ENCODE results near the gene LITAFD.
"Not testable (repeated sequence)": the region's sequence is repeated elsewhere in the genome, so short reads cannot be mapped to it uniquely, and the experiment has no call there.

The LITAFD gene
- total RNA-seq, result 0 reads per million in 18 experiments

GRCh38 chr16:8882041-8882617, at the start of gene LITAFD:
Gene LITAFD, plus strand, starts transcription at chr16:8882351. Its CDS starts 2,005 bp downstream, at chr16:8884356.
- no peak for DNase-seq

- no peak for DNase-seq
Observed at GRCh38 chr16:8832717-8833105, 49.4 kb upstream of the LITAFD start.

GRCh38 chr16:8836797-8837196, 45.4 kb upstream of the LITAFD start:
- not testable (repeated sequence) for DNase-seq

GRCh38 chr16:8837594-8837993, 44.6 kb upstream of the LITAFD start:
- DNase-seq, result not testable (repeated sequence)

- DNase-seq, result not testable (repeated sequence)
Observed at GRCh38 chr16:8842016-8842415, 40.1 kb upstream of the LITAFD start.

GRCh38 chr16:8843296-8843695, 38.9 kb upstream of the LITAFD start:
- DNase-seq, result not testable (repeated sequence)

GRCh38 chr16:8845699-8846298, 36.4 kb upstream of the LITAFD start:
- no peak for DNase-seq

- DNase-seq, result no peak
Observed at GRCh38 chr16:8846401-8846932, 35.7 kb upstream of the LITAFD start.

- no peak for DNase-seq
Observed at GRCh38 chr16:8847145-8847544, 35.0 kb upstream of the LITAFD start.

- DNase-seq, result no peak
Observed at GRCh38 chr16:8847623-8848022, 34.5 kb upstream of the LITAFD start.

GRCh38 chr16:8848231-8848938, 33.8 kb upstream of the LITAFD start:
- DNase-seq, result no peak

GRCh38 chr16:8848939-8849391, 33.2 kb upstream of the LITAFD start:
- no peak for DNase-seq

- DNase-seq, result peak in 1 of 2 donors; percentile 17
Observed at GRCh38 chr16:8849411-8850011, 32.6 kb upstream of the LITAFD start.

GRCh38 chr16:8850279-8850885, 31.8 kb upstream of the LITAFD start:
- DNase-seq, result peak; percentile 53 to 60

- no peak for DNase-seq
Observed at GRCh38 chr16:8851761-8852403, 30.3 kb upstream of the LITAFD start.

- no peak for DNase-seq
Observed at GRCh38 chr16:8852534-8852933, 29.6 kb upstream of the LITAFD start.

- DNase-seq, result no peak
Observed at GRCh38 chr16:8853150-8853549, 29.0 kb upstream of the LITAFD start.

- DNase-seq, result no peak
Observed at GRCh38 chr16:8853611-8854010, 28.5 kb upstream of the LITAFD start.

- DNase-seq, result no peak
Observed at GRCh38 chr16:8854298-8854948, 27.7 kb upstream of the LITAFD start.

GRCh38 chr16:8855051-8855786, 26.9 kb upstream of the LITAFD start:
- no peak for DNase-seq

- DNase-seq, result no peak
Observed at GRCh38 chr16:8855972-8856371, 26.2 kb upstream of the LITAFD start.
